RCC 7860 (cell line): ENCODE data around the gene SNRPB2.

Experiments used
- DNase-seq: peaks from one replicate; pipeline ENCODE4 v3.0.0-alpha.2; 2015; ENCODE audit warnings: low spot score
- FAIRE-seq: peaks from 2 replicates; lab custom pipeline; 2012; peaks lifted over from hg19 to GRCh38; lab: Jason Lieb, UNC

SNRPB2 gene

DNA sequence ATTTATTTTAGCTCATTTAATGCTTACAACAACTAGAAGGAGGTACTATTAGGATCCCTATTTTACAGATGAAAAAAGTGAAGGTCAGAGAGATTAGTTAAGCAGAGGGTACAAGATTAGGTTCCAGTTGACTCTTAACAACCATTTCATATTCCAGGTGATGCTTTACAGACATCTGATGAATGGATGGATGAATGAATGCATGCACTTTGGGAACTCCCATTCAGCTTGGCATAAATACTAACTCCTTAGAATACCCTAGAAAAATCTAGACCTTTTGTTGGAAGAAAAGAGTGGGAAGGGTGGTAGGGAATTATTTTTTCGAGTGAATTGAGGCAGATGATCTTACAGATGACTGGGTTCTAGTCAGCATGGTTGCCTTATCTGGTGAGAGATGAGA lies 746 bp upstream of the SNRPB2 start:
- no peak for DNase-seq
- no peak for FAIRE-seq

DNA sequence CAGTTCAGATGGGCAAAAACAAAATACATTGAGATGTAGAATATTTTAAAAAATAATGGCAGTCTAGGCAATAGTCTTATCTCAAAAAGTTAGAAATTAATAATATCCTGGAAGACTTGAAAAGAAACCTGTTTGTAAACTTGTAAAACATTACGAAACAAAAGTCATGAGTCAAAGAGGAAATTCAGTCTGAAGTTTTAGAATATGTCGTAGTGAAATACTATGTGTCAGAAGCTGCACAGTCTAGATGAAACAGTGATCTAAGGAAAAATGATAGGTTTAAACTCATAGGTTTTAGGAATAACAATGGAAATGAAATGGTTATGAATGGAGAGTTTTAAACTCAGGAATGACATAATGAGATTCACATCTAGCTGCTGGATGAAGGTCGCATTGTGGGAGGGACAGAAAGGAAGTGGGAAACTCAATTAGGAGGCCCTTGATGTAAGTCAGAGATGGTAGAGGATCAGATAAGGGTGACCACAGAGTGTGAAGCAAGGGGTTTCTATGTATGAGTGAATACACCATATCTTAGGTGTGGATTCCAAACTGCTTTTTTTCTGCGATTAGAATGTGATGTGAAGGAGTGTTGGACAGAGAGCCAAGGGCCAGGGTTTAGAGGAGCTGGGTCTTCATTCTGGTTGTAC lies 2.8 kb downstream of the SNRPB2 start:
- FAIRE-seq (no peak), DNase-seq (no peak)

DNA sequence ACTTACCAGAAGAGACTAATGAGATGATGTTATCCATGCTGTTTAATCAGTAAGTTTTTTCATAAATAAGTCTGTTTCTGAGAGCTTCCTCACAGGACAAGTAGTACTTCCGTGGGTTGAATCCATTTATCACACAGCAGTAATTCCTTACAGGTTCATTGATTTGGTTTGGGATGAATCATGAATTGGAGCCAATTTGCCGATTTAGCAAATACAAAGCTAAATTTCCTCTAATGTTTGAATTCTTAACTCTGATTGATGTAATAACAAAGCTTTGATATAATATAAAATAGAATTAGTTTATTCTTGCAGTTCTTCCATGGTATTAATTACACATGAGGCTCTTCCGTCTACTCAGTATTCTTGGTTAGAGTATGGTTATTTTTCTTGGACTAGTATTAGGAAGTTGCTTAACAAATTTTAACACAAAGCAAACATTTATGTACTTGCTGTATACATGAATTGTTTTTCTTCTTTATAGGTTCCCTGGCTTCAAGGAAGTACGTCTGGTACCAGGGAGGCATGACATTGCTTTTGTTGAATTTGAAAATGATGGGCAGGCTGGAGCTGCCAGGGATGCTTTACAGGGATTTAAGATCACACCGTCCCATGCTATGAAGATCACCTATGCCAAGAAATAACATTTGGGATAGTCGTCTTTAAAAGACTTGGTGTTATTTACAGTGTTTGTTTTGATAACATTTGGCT lies 10.7 kb downstream of the SNRPB2 start:
- FAIRE-seq: no peak
- no peak for DNase-seq

DNA sequence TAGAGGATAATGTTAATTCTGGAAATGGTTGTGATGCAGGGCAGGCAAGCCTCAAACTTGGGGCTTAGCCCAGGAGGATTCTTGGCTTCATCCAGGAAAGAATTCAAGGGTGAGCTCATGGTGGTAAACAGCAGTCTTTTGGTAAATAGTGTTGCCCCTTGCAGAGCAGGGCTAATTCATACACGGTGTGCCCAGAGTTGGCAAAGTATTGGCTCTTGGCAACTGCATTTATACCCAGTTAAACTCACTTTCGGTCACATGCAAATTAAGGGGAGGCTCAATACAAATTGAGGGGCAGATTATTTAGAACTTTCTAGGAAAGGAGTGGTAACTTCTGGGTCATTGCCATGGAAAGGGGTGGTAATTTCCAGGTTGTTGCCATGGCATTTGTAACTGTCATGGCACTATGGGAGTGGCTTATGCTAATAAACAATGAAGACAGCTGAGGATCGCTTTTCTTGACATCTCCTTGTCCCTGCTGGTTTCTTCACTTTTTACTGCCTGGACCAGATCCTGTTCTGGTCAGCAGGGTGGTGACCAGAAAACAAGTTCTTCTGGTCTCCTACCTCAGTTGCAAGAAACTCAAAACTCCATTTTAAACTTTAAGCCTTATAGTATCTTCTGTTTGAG lies 14.5 kb downstream of the SNRPB2 start:
- FAIRE-seq (no peak), DNase-seq (no peak)

DNA sequence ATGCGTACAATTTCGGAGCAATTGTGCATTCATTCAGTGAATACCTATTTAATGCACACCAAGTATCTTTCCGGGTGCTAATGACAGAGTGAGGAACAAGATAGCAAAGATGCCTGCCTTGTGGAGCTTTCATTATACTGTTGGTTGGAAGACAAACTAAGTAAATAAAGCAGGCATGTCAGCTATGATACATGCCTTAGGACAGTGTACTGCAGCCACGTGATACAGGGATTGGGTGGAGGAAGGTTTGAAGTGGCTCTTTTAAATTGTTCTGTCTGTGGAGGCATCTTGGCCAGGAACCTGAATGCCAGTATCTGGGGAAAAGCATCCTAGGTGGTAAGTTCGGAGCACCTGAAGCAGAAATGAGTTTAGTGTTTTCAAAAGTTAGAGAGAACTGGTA lies 15.4 kb downstream of the SNRPB2 start:
- FAIRE-seq: no peak
- no peak for DNase-seq

DNA sequence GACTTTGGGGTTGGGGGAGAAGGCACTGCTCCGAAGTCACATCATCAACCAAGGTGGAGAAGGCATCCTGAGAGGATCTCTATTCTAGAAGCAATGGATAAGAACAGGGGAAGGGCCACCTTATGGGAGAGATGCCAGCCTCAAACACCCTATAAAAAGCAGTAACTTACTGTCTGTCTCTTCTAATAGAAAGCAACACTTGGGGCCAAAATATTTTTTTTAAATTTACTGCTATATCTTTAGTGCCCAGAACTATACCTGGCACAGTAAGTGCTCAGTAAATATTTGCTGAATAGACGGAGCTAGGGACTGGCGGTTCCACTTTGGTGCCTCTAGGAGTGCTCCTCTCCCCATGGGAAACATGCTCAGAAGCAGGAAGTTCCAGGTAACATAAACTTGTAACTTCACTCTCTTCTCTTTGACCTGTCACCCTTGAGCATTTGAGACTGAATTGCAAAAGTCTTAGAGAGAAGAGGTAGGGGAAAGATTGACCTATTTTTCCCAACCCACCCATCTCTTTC lies 17.5 kb downstream of the SNRPB2 start:
- no peak for DNase-seq

DNA sequence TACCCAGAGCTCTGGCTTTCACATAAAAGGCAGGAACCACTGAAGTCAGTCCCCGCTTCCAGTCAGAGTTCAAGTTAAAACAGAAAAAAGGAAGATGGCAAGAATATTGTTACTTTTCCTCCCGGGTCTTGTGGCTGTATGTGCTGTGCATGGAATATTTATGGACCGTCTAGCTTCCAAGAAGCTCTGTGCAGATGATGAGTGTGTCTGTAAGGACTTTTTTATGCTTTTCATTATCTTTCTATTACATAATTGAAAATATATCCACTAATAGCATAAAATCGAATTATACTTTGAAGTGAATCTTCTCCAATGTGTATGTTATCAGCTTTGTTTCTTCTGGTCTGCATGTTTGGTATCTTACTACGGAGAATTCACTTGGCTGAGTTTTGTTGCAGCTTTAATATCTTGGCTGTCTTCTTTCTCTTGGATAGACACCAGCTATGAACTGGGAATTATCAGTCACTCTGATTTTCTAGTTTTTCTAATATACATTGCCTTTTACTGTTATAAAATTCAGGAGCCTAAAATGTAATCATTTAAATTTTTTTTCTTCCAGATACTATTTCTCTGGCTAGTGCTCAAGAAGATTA lies 18.6 kb downstream of the SNRPB2 start, which contains the start of gene OTOR:
TSS of gene OTOR (plus strand) at position 51 of the 593 bp plus-strand sequence. CDS start at position 95, 44 bp downstream.
- DNase-seq (no peak), FAIRE-seq (no peak)

More for the DNA sequence above, 17.5 kb downstream of the SNRPB2 start:
- no peak for FAIRE-seq

DNA sequence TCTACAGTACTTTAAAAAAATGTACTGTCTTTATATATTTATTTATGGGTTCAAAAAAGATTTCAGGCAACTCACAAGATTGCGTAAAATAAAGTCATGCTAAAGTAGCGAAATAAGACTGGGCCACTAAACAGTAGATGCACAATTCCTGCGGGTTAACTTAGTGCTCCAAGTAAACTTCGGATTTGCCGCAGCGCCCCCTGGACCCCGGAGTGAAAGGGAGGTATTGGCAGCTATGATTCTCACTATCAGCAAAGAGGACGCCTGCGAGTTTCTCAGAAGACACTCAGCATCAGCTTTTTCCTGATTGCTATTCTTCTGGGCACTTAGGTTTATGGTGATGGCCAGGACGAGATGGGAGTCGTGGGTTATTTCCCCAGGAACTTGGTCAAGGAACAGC lies 19.7 kb downstream of the SNRPB2 start:
- no peak for FAIRE-seq

DNA sequence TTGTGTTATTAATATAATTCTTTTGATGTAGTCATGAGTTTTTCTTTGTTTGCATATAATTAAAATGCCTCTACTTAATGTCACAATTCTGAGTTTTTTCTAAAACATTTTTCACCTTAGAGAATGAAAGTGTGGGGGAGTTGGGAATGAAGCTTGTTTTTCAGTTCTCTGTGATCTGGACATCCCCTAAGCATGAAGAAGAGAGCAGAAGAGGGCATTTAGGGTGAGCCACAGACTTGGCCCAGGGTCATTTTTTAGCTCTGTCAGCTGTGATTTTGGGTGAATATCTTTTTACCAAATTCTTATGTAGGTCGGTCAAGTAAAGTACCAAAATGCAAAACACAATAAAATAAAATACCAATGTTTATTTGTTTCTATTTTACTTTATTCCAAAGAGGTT lies 22.3 kb downstream of the SNRPB2 start:
- no peak for FAIRE-seq
- no peak for DNase-seq

More for the DNA sequence above, 19.7 kb downstream of the SNRPB2 start:
- no peak for DNase-seq

DNA sequence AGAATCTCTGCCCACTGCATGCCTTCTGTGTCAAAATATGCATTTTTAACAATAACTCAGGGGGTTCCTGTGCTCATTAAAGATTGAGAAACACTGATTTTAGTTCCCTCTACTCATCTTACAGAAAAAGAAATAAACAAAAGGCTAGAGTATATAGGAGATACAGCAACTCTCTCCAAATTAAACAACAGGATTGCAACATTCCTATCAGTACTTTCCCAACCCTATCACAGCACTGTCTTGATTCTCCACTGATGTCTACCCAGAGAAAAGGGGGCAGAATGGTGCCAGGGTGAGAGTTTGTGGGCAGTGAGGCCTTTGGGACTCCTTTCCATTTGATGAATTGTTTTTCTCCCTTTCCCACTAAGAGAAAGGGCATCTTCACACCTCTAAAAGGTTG lies 23.1 kb downstream of the SNRPB2 start:
- FAIRE-seq (no peak), DNase-seq (no peak)

DNA sequence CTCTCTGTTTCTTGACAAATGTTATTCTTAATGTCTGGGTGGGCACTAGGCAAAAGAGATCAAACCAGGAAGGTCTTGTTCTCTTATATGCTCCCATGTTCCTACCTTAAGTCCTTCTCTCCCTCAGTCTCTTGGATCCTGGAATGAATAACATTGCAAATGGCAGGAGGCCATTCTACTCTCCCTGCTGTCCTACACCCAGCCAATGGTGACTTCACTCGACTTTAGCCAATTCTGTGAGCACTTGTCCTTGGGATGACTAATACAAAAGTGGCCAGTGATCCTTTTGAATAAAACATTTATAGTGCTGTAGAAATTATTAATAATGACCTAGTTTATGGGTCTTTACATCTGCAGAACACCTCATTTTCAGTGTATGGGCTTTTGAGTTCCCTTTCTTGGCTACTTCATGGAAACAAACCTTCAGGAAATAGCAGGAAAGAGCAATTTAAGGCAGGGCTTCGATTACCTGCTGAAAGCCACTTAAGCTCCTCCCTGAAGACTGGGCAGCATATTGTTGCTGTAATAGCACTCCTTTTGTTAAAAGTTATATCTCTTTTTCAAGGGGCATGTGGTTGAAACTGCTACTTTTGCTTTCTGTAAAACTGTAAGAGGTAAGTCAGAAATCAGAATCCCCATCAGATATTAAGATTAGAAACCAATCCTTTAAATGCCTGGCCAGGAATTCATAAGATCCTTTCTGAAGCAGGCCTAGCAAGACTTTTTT lies 28.8 kb downstream of the SNRPB2 start:
- DNase-seq (no peak), FAIRE-seq (no peak)

DNA sequence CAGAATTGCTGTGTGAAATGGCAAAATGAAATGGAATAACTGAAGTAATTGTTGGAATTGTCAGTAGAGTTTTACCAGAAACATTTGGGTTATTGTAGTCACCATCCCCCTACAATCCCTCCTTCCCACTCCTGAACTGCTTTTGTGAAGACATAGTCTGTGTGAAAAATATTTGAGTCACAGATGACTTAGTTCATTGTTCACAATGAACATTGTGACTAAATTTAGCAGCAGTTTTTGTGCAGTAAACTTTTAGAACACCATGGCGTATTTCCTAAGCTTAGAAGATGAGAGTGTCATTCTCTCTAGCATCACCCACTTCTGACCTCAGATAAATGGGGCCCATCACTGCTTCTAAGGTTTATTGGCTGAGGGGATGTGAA lies 29.3 kb downstream of the SNRPB2 start:
- no peak for FAIRE-seq

DNA sequence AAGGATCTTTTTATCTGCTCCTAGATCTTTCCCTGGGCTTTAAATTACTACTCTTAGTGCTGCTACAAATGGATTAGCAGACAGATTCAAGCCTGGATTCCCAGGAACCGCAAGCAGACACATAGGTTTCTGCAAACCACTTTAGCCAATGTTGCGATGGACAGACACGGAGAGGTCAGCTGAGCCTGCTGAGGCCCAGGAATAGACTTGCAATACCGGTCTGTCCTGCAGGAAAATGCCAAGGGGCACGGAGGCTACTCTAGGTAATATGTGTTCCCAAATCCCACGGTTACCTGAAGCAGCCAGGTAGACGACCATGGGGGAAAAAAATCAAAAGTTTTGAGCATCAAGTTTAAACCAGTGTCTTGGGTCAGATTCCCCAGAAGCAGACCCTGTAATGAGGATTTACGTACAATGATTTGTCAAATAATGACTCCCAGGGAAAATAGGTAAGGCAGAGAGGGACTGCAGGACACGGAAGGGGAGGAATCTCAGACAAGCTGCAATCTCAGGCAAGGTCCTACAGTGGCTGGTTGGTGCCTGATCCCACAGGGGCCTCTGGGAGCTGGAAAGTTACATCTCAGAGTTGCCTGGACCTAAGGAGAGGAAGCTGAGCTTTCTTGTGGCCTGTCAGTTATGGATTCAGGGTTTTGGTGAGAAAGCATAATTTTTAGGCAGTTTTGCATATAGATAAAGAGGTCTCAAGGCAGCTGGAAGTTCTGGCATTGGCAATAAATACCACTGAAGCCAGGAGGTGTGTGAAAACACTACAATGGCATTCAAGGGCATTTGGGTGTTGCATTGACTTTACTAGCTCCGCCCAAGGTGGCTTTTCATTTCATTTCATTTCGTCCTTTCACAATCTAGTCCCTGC lies 30.8 kb downstream of the SNRPB2 start:
- no peak for FAIRE-seq
- no peak for DNase-seq

More for the DNA sequence above, 29.3 kb downstream of the SNRPB2 start:
- DNase-seq: no peak

DNA sequence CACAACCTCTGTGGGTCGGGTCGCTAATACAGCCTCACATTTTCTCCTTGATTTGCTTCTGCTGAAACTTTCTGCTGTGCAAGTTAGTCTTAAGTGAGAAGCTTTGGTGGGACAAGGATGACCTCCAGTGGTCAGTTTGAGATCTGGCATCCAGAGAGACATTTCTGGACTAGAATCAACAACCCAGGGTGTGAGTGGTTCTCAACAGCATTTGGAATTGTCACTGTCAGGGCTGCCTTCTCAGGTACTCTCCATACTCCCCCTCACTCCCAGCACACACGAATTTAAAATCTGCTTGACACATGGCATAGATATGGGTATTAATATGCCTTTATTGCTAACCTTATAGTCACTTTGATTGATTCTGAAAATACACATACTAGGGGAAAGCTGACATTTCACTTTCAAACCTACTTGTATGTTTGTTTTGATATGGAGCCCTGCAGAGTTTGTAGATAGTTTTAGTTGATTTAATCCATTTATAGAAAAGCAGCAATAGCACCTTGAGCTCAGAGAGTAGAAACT lies 31.5 kb downstream of the SNRPB2 start:
- FAIRE-seq (no peak), DNase-seq (peak; percentile 27)

DNA sequence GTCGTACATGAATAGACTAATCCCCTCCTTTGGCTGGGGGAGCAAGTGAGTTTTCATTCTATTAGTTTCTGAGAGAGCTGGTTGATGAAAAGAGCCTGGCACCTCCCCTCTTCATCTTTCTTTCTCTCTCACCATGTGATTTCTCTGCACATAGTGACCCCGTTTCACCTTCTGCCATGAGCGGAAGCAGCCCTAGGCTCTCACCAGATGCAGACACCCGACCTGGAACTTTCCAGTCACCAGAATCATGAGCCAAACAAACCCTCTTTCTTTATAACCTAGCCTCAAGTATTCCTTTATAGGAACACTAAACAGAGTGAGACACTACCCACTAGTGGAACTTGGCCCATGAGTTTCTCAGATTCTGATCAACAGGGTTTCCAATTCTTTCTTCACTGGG lies 34.7 kb downstream of the SNRPB2 start:
- FAIRE-seq (no peak), DNase-seq (no peak)

DNA sequence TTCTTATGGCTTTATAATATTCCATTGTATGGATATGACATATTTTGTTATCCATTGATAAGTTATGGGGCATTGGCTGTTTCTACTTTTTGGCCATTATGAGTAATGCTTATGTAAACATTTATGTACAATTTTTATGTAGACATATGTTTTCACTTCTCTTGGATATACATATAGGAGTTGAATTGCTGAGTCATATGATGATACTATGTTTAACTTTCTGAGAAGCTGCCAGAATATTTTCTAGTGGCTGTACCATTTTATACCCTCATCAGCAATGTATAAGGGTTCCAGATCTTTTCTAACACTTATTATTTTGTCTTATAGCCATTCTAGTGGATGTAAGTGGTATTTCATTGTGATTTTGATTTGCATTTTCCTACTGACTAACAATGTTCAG lies 41.4 kb downstream of the SNRPB2 start:
- no peak for FAIRE-seq
- no peak for DNase-seq

DNA sequence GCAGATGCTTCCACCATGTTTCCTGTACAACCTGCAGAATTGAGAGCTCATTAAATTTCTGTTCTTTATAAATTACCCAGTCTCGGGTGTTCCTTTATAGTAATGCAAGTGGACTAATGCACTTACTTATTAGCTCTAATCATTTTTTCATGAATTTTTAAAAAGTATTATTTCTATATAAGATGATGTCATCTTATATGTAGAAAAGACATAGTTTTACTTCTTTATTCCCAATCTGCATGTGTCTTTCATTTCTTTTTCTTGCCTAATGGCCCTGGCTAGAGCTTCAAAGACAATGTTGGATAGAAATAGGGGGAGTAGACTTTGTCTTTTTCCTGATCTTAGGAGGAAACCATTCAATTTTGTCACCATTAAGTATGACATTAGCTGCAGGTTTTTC lies 46.1 kb downstream of the SNRPB2 start:
- FAIRE-seq: no peak
- no peak for DNase-seq

DNA sequence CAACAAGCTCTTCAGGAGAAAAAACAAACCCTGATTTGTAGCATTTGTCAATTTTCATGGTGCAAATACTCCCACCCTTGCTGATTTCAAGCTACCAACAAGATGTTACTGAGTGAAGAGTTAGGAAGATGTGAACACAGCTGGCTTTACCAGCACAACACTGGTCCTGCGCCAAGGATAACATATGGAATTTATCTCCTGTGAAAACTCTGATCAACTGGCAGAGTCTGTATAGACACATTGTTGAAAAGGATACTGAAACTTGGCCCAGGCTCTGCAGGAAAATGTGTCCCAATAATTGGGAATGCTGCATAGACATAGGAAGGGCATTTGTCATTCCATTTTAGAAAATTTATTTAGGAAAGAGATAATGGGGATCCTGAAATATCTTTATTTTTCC lies 47.3 kb downstream of the SNRPB2 start:
- FAIRE-seq: no peak

DNA sequence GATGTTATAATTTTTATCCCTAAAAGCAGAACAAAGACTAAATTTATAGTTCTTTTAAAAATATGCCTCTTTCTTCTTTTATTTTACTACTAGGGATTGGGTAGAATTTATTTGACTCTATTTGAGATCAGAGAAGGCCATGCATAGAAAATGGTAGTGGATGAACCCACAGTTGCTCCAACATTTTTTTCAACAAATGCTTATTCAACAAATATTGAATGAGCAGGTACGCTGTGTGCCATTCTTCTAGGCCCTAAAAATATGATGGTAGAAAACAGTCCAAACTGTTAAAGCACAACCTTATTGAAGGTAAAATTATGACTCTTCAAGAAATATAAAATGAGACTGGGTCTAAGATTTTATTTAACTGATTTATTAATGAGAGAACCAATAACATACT lies 48.3 kb downstream of the SNRPB2 start:
- no peak for FAIRE-seq
- DNase-seq: no peak

More for the DNA sequence above, 47.3 kb downstream of the SNRPB2 start:
- DNase-seq: no peak

DNA sequence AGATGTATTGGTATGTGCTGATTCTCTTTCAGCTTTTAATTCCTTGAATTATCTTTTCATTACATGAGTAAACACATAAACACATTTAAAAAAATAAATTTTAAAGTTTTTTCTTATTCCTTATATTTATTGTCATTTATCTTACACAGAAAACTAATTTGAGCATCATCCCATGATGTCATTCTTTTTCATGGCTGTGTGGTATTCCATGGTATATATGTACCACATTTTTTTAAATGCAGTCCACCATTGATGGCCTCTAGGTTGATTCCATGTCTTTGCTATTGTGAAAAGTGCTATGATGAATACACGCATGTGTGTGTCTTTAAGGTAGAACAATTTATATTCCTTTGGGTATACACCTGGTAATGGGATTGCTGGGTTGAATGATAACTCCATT lies 51.7 kb downstream of the SNRPB2 start:
- DNase-seq (no peak), FAIRE-seq (no peak)
